Trophoblast cell (in vitro differentiated cells and primary cell): Measurements from ENCODE around the gene LRGUK.

Experiments
- DNase-seq, 2 donors: peaks; one replicate each; pipeline ENCODE4 v3.0.0-alpha.2; 2016
- H2AFZ ChIP-seq: 2 replicates; pipeline ENCODE4 v1.6.1; 2013; ENCODE audit warnings: low read length, moderate library complexity, mild to moderate bottlenecking; ENCODE audit not compliant: insufficient read depth, poor library complexity
- H2AK5ac ChIP-seq: 2 replicates; pipeline ENCODE4 v1.6.1; 2013; ENCODE audit warnings: mild to moderate bottlenecking, low read length
- H2BK120ac ChIP-seq: 2 replicates; pipeline ENCODE4 v1.6.1; 2013; ENCODE audit warnings: low read length, mild to moderate bottlenecking, moderate library complexity; ENCODE audit not compliant: insufficient read depth, poor library complexity
- H2BK12ac ChIP-seq: 2 replicates; pipeline ENCODE4 v1.6.1; 2013; ENCODE audit warnings: mild to moderate bottlenecking, low read length, moderate library complexity
- H2BK5ac ChIP-seq: 2 replicates; pipeline ENCODE4 v1.6.1; 2013; ENCODE audit warnings: low read length, low read depth, moderate library complexity, mild to moderate bottlenecking; ENCODE audit not compliant: poor library complexity
- H3K14ac ChIP-seq: 2 replicates; pipeline ENCODE4 v1.6.1; 2013; ENCODE audit warnings: mild to moderate bottlenecking, low read length
- H3K18ac ChIP-seq: 2 replicates; pipeline ENCODE4 v1.6.1; 2013; ENCODE audit warnings: mild to moderate bottlenecking, low read length
- H3K23ac ChIP-seq: 2 replicates; pipeline ENCODE4 v1.6.1; 2013; ENCODE audit warnings: low read length
- H3K27ac ChIP-seq: 2 replicates; pipeline ENCODE4 v1.5.1; 2013; ENCODE audit warnings: low read depth, mild to moderate bottlenecking, inconsistent platforms, low read length, moderate library complexity
- H3K27me3 ChIP-seq: 2 replicates; pipeline ENCODE4 v1.6.1; 2013; ENCODE audit warnings: inconsistent platforms, mild to moderate bottlenecking, low read length, moderate library complexity; ENCODE audit not compliant: insufficient read depth
- H3K36me3 ChIP-seq, 2 experiments: 1 replicate in 1 of 2; 2 replicates in 1 of 2; pipeline ENCODE4 v1.6.1; 2013; ENCODE audit warnings: low read length in 2 of 2, mild to moderate bottlenecking in 2 of 2, moderate library complexity in 1 of 2; ENCODE audit not compliant: insufficient read depth in 2 of 2, control insufficient read depth in 1 of 2
- H3K4ac ChIP-seq: 2 replicates; pipeline ENCODE4 v1.6.1; 2013; ENCODE audit warnings: low read depth, mild to moderate bottlenecking, low read length, moderate library complexity
- H3K4me1 ChIP-seq, 2 experiments: 1 replicate in 1 of 2; 2 replicates in 1 of 2; pipeline ENCODE4 v1.6.1; 2013; ENCODE audit warnings: low read length in 2 of 2, mild to moderate bottlenecking in 2 of 2, moderate library complexity in 1 of 2; ENCODE audit not compliant: insufficient read depth in 2 of 2, control insufficient read depth in 1 of 2
- H3K4me2 ChIP-seq: 2 replicates; pipeline ENCODE4 v1.6.1; 2013; ENCODE audit warnings: inconsistent platforms, mild to moderate bottlenecking, low read length, moderate library complexity
- H3K4me3 ChIP-seq: 2 replicates; pipeline ENCODE4 v1.5.1; 2013; ENCODE audit warnings: mild to moderate bottlenecking, low read depth, low read length, inconsistent platforms
- H3K79me1 ChIP-seq: one replicate; pipeline ENCODE4 v1.6.1; 2013; ENCODE audit warnings: low read length
- H3K79me2 ChIP-seq: 2 replicates; pipeline ENCODE4 v1.6.1; 2013; ENCODE audit warnings: low read length, mild to moderate bottlenecking; ENCODE audit not compliant: control insufficient read depth, insufficient read depth, poor library complexity
- H3K9ac ChIP-seq: 2 replicates; pipeline ENCODE4 v1.6.1; 2013; ENCODE audit warnings: mild to moderate bottlenecking, low read length
- H3K9me3 ChIP-seq: 2 replicates; pipeline ENCODE4 v1.6.1; 2013; ENCODE audit warnings: low read depth, mild to moderate bottlenecking, control low read depth, inconsistent platforms, low read length; ENCODE audit not compliant: insufficient read depth
- H4K12ac ChIP-seq: 2 replicates; pipeline ENCODE4 v1.6.1; 2013; ENCODE audit warnings: low read depth, mild to moderate bottlenecking, low read length, moderate library complexity
- H4K8ac ChIP-seq: 2 replicates; pipeline ENCODE4 v1.6.1; 2013; ENCODE audit warnings: low read depth, mild to moderate bottlenecking, low read length, moderate library complexity
- H4K91ac ChIP-seq: one replicate; pipeline ENCODE4 v1.6.1; 2013; ENCODE audit warnings: low read depth, mild to moderate bottlenecking, low read length, moderate library complexity
- WGBS: extraction: QIAGEN DNeasy Blood & Tissue Kit; methylation state at CpG from one replicate; pipeline ENCODE4 v1.1.7; 2013; ENCODE audit warnings: missing lambda C conversion rate; ENCODE audit not compliant: insufficient read length, insufficient coverage; ENCODE audit errors: extremely low coverage; 5-methylcytosine and 5-hydroxymethylcytosine counted together

LRGUK gene

DNA sequence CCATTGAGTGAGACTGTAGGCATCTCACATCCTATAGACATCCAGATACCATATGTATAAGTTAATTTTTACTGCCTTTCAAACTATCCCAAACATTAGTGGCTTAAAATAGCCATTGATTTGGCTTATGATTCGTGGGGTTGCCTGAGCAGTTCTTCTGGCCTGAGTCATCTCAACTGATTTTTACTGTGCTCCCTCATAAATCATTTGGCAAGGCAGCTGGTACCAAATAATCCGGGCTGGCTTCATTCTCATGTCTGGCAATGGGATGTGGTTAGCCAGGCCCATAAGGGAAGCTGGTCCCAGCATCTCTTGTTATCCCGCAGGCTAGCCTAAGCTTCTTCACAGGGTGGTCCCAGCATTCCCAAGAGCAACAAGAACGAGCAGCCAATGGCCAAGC is 6.7 kb upstream of the LRGUK start:
- Histone ChIP-seq H2BK12ac (no peak overlapping the region), H4K8ac (no peak overlapping the region), H3K4ac (no peak overlapping the region), H3K9me3 (no peaks in the 10 kb centered on the region), H2AK5ac (no peak overlapping the region), H3K36me3 (no peaks in the 10 kb centered on the region), H3K79me2 (no peaks in the 10 kb centered on the region), H3K4me2 (no peak overlapping the region), H2BK5ac (no peak overlapping the region), H3K4me3 (no peak overlapping the region), H3K27ac (no peak overlapping the region), H2AFZ (no peak overlapping the region), H3K14ac (no peak overlapping the region), H3K79me1 (no peaks in the 10 kb centered on the region), H3K9ac (no peak overlapping the region), H3K4me1 (no peaks in the 10 kb centered on the region), H2BK120ac (no peak overlapping the region), H3K18ac (no peak overlapping the region), H3K23ac (no peak overlapping the region), H4K12ac (no peak overlapping the region), H4K91ac (no peak overlapping the region), H3K27me3 (no peaks in the 10 kb centered on the region)
- WGBS: no CpG with 5 or more reads among the region's 4 CpGs
- DNase-seq: no peak

GRCh38 chr7:134121632-134122139 is 5.5 kb upstream of the LRGUK start:
- H3K9me3 ChIP-seq: no peaks in the 10 kb centered on the region
- no peaks in the 10 kb centered on the region for H3K79me1 ChIP-seq
- no peak overlapping the region for H2BK120ac ChIP-seq
- no peak overlapping the region for H3K23ac ChIP-seq
- H2AFZ ChIP-seq: no peak overlapping the region
- no peak overlapping the region for H2BK12ac ChIP-seq
- H3K27me3 ChIP-seq: no peaks in the 10 kb centered on the region
- no peak for DNase-seq
- no peak overlapping the region for H4K91ac ChIP-seq
- H3K36me3 ChIP-seq: no peaks in the 10 kb centered on the region
- no peak overlapping the region for H3K9ac ChIP-seq
- H3K4me3 ChIP-seq: no peak overlapping the region
- no peaks in the 10 kb centered on the region for H3K4me1 ChIP-seq
- no peak overlapping the region for H4K8ac ChIP-seq
- H3K4ac ChIP-seq: no peak overlapping the region
- no peak overlapping the region for H3K14ac ChIP-seq
- H3K79me2 ChIP-seq: no peaks in the 10 kb centered on the region
- no peak overlapping the region for H4K12ac ChIP-seq
- H3K18ac ChIP-seq: no peak overlapping the region
- H3K27ac ChIP-seq: no peak overlapping the region
- WGBS: no CpG with 5 or more reads among the region's 3 CpGs
- no peak overlapping the region for H3K4me2 ChIP-seq
- H2AK5ac ChIP-seq: no peak overlapping the region
- H2BK5ac ChIP-seq: no peak overlapping the region

DNA sequence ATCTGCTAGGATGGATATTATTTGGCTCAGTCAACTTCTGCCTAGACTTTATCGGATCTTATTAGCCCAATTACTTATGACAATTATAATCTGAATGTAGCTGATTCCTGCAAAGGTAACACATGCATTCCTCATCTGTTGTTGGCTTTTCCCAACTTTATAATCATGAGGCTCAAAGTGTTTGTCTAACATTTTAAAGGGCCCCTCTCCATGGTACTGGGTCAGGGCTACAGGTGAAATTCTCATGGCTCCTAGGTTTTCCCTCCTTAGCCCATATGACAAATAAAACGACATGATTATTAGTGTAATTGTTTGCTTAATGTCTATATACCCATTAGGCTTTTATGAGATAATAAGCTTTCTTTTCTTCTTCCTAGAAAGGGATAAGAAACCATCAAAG is 4.2 kb upstream of the LRGUK start:
- no peaks in the 10 kb centered on the region for H3K79me1 ChIP-seq
- H3K9ac ChIP-seq: no peak overlapping the region
- H3K79me2 ChIP-seq: no peaks in the 10 kb centered on the region
- WGBS: no CpG with 5 or more reads among the region's 2 CpGs
- H3K9me3 ChIP-seq: no peaks in the 10 kb centered on the region
- no peak overlapping the region for H2BK12ac ChIP-seq
- no peak overlapping the region for H3K27ac ChIP-seq
- no peaks in the 10 kb centered on the region for H3K36me3 ChIP-seq
- H3K4me1 ChIP-seq: peaks cover 3% of the 10 kb centered on the region in 2 experiments
- H2BK5ac ChIP-seq: no peak overlapping the region
- H3K4me2 ChIP-seq: no peak overlapping the region
- no peak overlapping the region for H2BK120ac ChIP-seq
- no peak overlapping the region for H3K14ac ChIP-seq
- H4K8ac ChIP-seq: no peak overlapping the region
- no peak overlapping the region for H2AFZ ChIP-seq
- no peaks in the 10 kb centered on the region for H3K27me3 ChIP-seq
- no peak overlapping the region for H3K4ac ChIP-seq
- H4K12ac ChIP-seq: no peak overlapping the region
- H3K18ac ChIP-seq: no peak overlapping the region
- H4K91ac ChIP-seq: no peak overlapping the region
- H3K23ac ChIP-seq: no peak overlapping the region
- H3K4me3 ChIP-seq: no peak overlapping the region
- H2AK5ac ChIP-seq: no peak overlapping the region
- DNase-seq: no peak

DNA sequence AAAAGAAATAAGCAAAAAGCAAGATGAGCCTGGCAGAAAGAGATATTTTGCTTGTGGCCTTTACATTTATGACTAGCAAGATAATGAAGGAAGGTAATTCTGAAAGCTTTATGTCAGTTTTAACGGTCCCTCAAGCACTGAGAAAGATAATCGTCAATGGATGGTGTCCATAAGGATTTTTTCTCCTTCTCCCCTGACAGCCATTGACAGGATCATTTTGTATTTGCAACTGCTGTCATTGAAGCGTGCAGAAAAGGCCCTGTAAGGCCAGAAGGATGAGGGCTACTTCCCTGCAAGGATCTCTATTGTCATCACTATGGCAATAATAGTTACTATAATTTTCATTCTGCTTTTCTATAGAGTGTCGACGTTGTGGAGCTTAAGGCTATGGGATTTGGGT is 994 bp upstream of the LRGUK start:
- Histone ChIP-seq H4K8ac (no peak overlapping the region), H3K9me3 (no peaks in the 10 kb centered on the region), H3K27me3 (no peaks in the 10 kb centered on the region), H3K4ac (no peak overlapping the region), H3K14ac (no peak overlapping the region), H3K36me3 (no peaks in the 10 kb centered on the region), H2BK5ac (no peak overlapping the region), H3K18ac (no peak overlapping the region), H3K23ac (no peak overlapping the region), H3K4me3 (no peak overlapping the region), H3K4me1 (peaks cover 3% of the 10 kb centered on the region in 2 experiments), H3K27ac (no peak overlapping the region), H3K9ac (no peak overlapping the region), H4K12ac (no peak overlapping the region), H2AFZ (no peak overlapping the region), H2AK5ac (no peak overlapping the region), H3K79me1 (no peaks in the 10 kb centered on the region), H3K4me2 (no peak overlapping the region), H3K79me2 (no peaks in the 10 kb centered on the region), H4K91ac (no peak overlapping the region), H2BK12ac (no peak overlapping the region), H2BK120ac (no peak overlapping the region)
- no CpG with 5 or more reads among the region's 5 CpGs for WGBS
- DNase-seq: no peak
